HG03196 (cell line): ENCODE data around the gene HOXD3.
A peak's percentile ranks its signal among the peaks of the same experiment; 100 is the strongest.

Source experiments
- ATAC-seq: cut with Tn5 transposase; IDR thresholded peaks from one replicate; pipeline ENCODE4 v1.9.1; 2021; ENCODE audit not compliant: unreplicated experiment

HOXD3 gene

GRCh38 chr2:176132205-176133171 is 24.6 kb upstream of the HOXD3 start:
- no peak for ATAC-seq

- no peak for ATAC-seq
Observed at GRCh38 chr2:176133389-176133788, 23.7 kb upstream of the HOXD3 start.

GRCh38 chr2:176134035-176134434 is 23.1 kb upstream of the HOXD3 start:
- no peak for ATAC-seq

GRCh38 chr2:176135035-176135440 is 22.1 kb upstream of the HOXD3 start:
- ATAC-seq, result no peak

- ATAC-seq, result no peak
Observed at GRCh38 chr2:176136374-176137251, 20.5 kb upstream of the HOXD3 start.

DNA sequence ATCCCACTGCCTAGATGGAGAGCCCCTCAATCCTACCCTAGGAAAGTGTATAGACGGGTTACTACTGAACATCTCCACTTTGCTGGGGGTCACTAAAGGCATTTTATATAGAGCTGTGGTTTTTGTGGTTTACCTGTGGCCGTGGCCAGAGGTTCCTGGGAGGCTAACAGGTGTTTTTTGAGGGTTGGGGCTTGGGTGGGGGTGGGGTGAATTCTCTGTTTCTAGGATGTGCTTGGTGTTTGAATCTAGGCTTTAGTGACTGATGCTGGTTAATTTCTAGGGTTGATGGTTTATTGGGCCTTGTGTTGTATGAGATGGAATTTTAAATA is 19.9 kb upstream of the HOXD3 start:
- ATAC-seq, result no peak

DNA sequence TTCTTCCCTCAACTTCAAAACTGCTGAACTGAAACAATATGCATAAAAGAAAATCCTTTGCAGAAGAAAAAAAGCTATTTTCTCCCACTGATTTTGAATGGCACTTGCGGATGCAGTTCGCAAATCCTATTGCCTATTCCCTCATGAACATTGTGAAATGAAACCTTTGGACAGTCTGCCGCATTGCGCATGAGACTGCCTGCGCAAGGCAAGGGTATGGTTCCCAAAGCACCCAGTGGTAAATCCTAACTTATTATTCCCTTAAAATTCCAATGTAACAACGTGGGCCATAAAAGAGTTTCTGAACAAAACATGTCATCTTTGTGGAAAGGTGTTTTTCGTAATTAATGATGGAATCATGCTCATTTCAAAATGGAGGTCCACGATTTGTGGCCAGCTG is 19.2 kb upstream of the HOXD3 start:
- ATAC-seq, result no peak

DNA sequence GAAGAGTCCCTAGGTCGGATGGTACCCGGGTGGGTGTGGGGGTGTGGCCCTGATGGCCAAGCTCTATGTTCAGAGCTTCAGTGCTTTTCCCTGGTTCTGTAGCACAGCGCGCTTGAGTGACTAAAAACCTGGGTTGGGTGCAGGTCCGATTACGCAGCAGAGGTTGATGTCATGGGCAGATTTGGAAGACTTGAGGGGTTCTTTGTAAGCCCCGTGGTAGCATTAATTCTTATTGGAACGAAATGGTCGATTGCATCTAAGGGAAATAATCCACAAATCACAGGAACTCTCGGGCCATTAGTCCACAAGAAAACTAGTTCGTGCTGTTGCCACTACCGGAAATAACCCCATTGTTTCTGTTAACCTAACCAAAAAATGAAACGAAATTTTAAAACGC is 18.6 kb upstream of the HOXD3 start:
- no peak for ATAC-seq

DNA sequence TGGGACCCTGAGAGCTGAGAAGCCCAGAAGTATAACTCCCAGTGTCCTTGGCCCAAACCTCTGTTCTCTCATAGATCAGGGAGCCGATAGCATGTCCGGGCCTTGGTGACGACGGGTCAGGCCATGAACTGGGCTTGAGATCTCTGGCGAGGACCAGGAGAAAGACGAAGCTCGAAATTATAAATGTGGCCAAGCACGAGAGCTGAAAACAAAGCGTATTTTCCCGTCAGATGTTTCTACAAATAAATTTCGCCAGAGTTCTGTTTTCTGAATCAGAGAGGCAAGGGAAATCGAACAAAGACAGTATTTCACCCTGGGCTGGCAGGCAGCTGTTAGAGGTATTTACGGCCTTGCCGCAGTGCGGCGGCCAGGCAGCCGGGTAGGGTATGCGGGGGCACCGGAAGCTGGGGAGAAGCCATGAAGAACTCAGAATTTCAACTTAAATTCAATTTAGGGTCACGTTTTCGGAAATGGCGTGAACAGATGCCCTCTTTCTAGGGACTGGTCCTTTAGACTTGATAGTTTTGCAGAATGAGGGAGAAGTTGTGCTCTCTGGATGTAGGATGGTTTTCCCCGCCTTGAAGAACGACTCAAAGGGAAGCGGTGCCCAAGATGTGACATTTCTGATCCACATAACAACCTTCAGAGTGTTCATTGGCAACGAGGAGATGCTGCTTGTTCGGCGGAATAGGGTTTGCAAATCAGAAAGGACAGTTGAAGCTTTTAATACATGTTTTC is 18.0 kb upstream of the HOXD3 start:
- ATAC-seq, result no peak

- ATAC-seq, result no peak
Observed at GRCh38 chr2:176139661-176140512, 17.2 kb upstream of the HOXD3 start.

DNA sequence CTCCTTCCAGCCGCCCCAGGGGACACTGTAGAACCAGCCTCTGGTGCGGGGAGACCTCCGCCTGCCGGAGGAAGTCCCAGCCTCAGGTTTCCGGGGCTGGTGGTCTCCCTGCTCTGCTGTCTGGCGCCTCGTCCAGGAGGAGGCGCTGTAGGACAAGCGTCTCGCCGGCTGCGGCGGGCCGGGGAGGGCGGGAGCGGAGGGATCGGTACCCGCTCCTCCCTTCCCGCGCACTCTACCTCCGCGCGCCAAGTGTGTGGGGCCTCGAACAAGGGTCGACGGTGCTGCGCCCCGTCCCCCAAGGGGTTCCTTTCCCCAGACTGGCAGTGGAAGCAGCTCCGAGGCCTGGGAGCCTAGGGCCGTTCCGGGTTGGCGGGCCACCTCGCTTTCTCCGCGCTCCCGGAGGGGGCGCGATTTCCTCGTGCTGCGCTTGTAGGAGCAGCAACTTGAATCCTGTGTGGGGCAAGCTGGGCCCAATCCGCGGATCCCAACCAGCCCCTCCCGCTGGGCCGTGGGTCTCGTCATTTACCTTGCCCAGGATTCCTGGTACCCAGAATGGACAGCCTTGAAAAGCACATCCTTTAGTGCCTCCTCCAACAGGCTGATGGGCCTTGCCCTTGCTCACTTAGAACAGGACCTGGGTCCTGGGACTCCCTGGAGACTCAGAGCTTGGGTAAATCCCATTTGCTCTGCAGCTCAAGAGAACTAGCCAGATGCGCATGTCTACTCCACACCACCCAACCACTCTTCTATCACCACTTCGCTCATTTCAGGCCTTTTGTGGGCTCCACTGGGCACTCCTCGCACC is 16.4 kb upstream of the HOXD3 start:
- peak; percentile 92 for ATAC-seq

DNA sequence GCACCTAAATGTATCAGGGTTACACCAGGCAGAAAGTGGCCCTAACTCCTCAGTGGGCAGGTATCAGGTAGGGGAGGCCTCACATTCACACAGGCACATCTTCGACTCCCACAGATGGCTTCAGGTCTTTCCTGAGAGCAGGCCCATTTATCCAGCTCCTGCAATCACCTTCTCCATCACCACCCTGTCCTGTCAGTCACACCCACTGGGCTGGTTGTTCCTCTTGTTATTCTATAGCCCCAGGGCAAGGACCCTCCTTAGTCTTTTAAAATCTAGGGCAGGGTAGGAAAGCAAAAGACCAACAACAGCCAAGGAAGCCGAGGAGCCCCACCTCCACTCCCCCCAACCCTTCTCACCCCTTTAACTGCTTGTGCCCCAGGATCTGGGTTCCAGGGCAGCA is 14.8 kb upstream of the HOXD3 start:
- ATAC-seq, result no peak

DNA sequence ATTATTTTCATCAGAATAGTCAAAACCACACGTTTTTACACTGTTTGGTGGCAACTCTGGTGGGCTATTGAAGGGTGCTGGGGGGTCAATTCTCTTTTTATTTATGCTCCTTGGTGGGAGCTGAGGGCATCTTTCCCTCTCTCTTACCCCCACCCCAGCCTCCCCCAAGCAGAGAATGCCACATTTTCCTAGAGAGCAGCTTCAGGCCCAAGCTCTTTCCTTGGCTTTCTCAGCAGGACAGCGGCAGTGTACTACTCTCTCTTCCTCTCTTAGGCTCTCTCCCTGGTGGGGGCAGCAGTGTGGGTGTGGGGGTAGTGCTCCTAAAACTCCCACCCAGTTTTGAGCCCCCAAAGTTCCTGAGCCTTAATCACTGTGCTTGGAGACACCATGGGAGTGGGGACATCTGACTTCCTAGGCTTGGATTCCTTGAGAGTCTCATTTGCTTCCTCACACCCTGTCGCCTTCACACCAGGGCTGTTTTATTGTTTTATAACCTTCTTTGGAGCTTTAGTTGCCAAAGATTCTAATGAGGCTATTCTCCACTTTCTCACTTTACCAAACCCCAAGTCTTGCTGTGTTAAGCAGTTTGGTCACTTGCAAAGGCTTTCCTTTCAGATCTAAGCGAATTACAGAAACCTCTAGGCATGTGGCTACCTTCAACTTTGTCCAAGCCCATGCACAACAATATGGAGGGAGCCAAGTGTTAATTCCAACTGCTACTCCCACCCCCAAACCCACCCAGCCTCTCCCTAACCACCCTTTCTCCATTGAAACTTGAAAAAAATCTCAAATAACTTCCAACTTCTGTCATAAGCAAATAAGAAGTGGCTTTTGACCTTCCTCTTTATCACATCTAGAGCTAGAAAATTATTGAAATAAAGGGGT is 11.8 kb upstream of the HOXD3 start:
- no peak for ATAC-seq

DNA sequence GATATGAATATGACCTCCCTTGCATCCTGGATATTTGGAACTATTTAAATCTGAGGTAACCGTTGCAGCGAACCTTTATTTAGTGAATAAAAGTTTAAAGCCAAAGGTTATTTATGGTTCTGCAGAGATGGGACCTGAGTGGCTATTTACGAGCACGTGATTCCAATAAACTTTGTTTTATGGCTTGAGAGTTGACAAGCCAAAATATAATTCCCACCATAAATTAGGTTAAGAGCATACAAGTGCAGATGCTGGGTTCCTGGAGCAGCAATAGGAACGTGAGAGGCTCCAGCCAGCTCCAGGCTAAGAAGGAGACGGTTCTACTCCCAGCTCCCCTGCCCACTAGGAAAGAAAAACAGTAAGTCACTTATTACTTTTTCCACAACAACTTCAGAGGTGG is 11.0 kb upstream of the HOXD3 start:
- ATAC-seq, result no peak

DNA sequence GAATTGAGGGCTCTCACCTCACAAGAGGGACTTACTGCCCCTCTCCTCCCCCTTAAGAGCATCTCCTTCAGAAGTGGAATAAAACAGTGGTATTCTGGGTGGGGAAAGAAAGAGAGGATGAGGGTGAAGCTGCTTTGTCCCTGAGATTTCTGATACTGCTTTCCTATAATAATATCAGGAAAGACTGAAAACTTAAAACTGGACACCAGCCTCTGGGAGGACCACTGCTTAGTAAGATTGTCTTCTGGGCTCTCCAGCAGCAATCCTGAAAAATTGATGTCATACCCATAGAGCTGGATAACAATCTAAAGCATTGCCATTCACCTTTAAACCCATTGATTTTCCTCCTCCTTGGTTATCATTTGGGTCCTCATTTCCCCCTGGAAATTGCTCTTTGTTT is 10.5 kb upstream of the HOXD3 start:
- ATAC-seq, result no peak

DNA sequence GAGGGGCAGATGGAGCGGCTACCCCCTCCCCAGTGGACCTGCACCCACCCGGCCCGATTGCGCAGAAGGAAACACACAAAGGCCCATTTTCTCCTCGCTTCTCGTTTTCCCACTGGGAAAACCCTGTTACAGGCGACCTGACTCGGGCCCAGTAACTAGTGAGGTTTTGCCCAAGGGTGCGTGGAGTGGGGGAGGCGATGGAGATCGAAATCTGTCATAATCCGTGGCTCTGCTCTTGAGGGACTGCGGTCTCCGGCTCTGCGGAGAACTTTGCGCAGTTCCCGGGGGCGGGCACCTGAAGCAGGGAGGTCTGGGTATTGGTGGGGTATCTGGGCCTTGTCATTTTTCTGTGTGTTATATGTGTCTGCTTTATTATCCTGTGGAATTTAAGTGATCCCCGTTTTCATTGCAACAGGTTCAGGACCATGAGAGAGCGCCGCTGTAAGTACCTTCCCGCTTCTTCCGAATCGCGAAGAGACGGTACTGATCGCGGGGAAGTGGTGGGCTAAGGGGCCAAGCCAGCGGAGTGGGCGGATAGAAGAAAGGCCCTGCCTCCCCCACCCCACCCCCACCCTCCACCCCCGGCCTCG is 9.8 kb upstream of the HOXD3 start:
- ATAC-seq, result no peak

DNA sequence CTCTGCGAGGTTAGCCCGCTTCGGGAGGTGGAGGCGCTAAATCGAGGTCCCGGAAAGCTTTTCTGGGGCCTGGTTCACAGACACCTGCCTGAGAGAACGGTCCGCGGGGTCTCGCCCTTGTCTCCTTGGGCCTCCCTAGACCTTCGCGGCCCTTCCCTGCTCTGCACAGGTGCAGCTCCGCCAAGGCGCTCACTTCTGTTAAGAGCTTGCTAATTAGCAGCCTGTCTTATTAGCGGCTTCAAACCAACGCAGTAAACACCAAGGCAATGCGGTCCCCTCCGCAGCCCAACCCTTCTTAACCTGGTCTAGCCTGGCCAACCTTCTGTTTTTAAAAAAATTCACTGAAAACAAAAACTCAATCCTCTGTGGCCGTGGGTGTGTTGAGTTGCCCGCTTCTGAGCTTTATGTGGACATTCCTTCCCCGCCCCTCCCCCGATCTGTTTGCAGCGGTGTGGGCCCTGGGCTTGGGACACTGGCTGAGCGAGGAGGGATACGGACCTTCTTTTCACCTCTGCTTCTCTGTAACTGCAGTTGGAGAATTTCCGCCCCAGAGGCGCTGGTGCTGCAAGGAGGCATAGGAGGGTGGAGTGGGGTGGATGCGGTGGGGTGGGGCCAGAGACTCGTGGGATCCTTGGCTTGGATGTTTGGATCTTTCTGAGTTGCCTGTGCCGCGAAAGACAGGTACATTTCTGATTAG is 9.2 kb upstream of the HOXD3 start:
- ATAC-seq, result no peak
